Measurements from ENCODE around the gene CORO1C. TPM values are rescaled to one million over a fixed set of nuclear protein-coding genes. Genes with fewer than 3 reads are reported as not detected.

Gene CORO1C
- total and polyA plus RNA-seq, 9 of the 15 experiments (the other 6 are each of a cell fraction or from before 2014, with no cell fraction given): 55.2 to 280 (median 150) TPM

DNA sequence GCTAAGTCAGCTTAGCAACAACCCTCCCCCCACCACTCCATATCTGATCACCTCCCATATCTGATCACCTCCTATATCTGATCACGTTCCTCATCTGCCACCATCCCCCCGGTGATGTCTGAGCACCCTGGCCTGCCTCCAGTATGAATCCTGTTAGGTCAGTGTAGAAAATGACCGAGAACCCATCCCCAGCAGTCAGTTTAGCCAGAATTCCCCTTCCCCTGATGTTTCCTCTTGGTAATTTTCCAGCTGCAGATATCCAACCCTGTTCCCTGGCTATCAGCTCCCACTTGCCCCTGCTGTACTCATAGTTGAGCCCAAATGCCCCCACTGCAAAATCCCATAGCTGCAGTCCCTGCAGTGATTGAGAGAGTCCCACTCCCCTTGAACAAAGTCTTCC, 110.2 kb downstream of the CORO1C start:
- intact Hi-C loops (cut with micrococcal nuclease) (no loop called here), in situ Hi-C loops (cut with MboI) (no loop called here)
- Histone ChIP-seq H3K9me3 (replicated peaks; ENCODE audit: control insufficient read depth, insufficient read depth, low read depth, low read length) (no peaks in the 10 kb centered on the region), H3K9me1 (ENCODE audit: control insufficient read depth, insufficient read depth, low read length) (no peaks in the 10 kb centered on the region), H3K36me3 (ENCODE audit: control insufficient read depth, insufficient read depth, low read length) (no peaks in the 10 kb centered on the region), H3K27me3 (ENCODE audit: control insufficient read depth in 2 of 2, insufficient read depth in 2 of 2, low read length in 2 of 2) (no peaks in the 10 kb centered on the region), H3K79me2 (ENCODE audit: control insufficient read depth, insufficient read depth, low read length) (no peaks in the 10 kb centered on the region), H3K27ac (ENCODE audit: extremely low read depth, low read depth, low read length) (no peak overlapping the region), H3K4me3 (no peak overlapping the region), H2AFZ (ENCODE audit: low read depth, low read length) (no peak overlapping the region), H3K9ac (ENCODE audit: insufficient read depth in 1 of 2, low read depth in 2 of 2, low read length in 2 of 2) (no peak overlapping the region), H4K20me1 (replicated peaks; ENCODE audit: control insufficient read depth, insufficient read depth, low read length) (no peaks in the 10 kb centered on the region), H3K4me2 (ENCODE audit: insufficient read depth, low read length) (no peak overlapping the region), H3K4me1 (replicated peaks in 1 of 2; ENCODE audit: control insufficient read depth in 2 of 2, insufficient read depth in 2 of 2, low read length in 2 of 2) (peaks cover 16 to 24% of the 10 kb centered on the region in 2 experiments; a peak in 3 of 5 replicates)
- CTCF ChIA-PET (ENCODE audit: low intra/inter-chr PET ratio): no interaction called here
- BruUV-seq (replicated peaks): no TSS peak
- DNase-seq (ENCODE audit: extremely low read depth in 1 of 4, low spot score in 3 of 4) (no peak), FAIRE-seq (no peak), ATAC-seq (no peak)
- 48% methylated on average over 3 of the region's 3 CpGs for WGBS (ENCODE audit: insufficient coverage, low coverage, missing lambda C conversion rate)
- POLR2A ChIA-PET: no interaction called here
- TF ChIP-seq WHSC1 (IDR thresholded peaks at IDR 0.05; ENCODE audit: low read length): no peak
- no peak for TF ChIP-seq KAT8 (IDR thresholded peaks at IDR 0.05; ENCODE audit: low read depth)
- no peak for TF ChIP-seq CSDE1 (IDR thresholded peaks at IDR 0.05)
- TF ChIP-seq MAX (CRISPR knock-in tag; IDR thresholded peaks at IDR 0.05): no peak
- no peak for TF ChIP-seq CXXC5 (CRISPR knock-in tag; IDR thresholded peaks at IDR 0.05)
- TF ChIP-seq MCM2 (IDR thresholded peaks at IDR 0.05; ENCODE audit: low read depth): no peak
- no peak for TF ChIP-seq ZNF12 (CRISPR knock-in tag; IDR thresholded peaks at IDR 0.05)
- TF ChIP-seq ZNF512 (tag; IDR thresholded peaks at IDR 0.05): no peak
- TF ChIP-seq C11orf30 (IDR thresholded peaks at IDR 0.05; ENCODE audit: low read depth): no peak
- TF ChIP-seq ZNF41 (CRISPR knock-in tag; conservative IDR thresholded peaks at IDR 0.05): no peak
- no peak for TF ChIP-seq FOXP4 (CRISPR knock-in tag; IDR thresholded peaks at IDR 0.05; ENCODE audit: borderline replicate concordance)
- no peak for TF ChIP-seq RBFOX2 (IDR thresholded peaks at IDR 0.05; ENCODE audit: low read depth, low read length)
- no peak for TF ChIP-seq EP300 (IDR thresholded peaks at IDR 0.05; ENCODE audit: low read length)
- TF ChIP-seq HDAC6 (IDR thresholded peaks at IDR 0.05; ENCODE audit: low read depth, low read length): no peak
- no peak for TF ChIP-seq ZNF76 (CRISPR knock-in tag; IDR thresholded peaks at IDR 0.05; ENCODE audit: borderline replicate concordance)
- TF ChIP-seq SAP30 (IDR thresholded peaks at IDR 0.05; ENCODE audit: borderline replicate concordance, insufficient read depth, low read depth, low read length, poor library complexity, severe bottlenecking): no peak
- TF ChIP-seq ZNF655 (CRISPR knock-in tag; IDR thresholded peaks at IDR 0.05): no peak
